Colon (tissue), 2 donors: Measurements from ENCODE around the gene MAGI1.
"Not testable (repeated sequence)": the region's sequence is repeated elsewhere in the genome, so short reads cannot be mapped to it uniquely, and the experiment has no call there.

Source experiments
- FAIRE-seq: peaks from 2 replicates; lab custom pipeline; 2012; peaks lifted over from hg19 to GRCh38; lab: Jason Lieb, UNC
- donor health status: control.
- donor health status: control.

The MAGI1 gene

DNA sequence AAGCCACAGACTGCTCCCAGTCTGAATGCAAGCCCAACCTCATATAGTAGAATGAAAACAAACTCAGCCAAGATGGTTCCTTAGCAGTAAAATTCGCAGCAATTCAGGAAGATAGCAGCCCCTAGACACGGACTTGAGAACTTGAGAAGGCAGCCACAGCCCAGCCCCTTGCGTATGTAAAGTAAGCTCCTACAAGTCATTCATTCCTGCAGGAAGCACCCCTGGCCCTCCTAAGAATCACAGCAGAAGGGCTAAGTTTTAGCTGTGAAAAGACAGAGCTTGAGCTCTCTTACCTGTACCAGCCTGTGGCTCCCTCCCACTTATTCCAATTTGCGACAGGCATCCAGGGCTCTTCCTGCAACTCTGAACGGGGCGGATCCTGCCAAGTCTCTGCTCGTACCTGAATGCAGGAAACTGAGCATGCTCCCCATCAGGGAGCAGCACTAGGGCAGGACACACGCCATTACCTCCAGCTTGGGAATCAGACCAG lies 136.4 kb downstream of the MAGI1 start:
- FAIRE-seq: no peak

GRCh38 chr3:65901226-65901625 lies 137.5 kb downstream of the MAGI1 start:
- FAIRE-seq: no peak

GRCh38 chr3:65899226-65899625 lies 139.5 kb downstream of the MAGI1 start:
- FAIRE-seq: no peak

GRCh38 chr3:65897766-65898165 lies 141.0 kb downstream of the MAGI1 start:
- no peak for FAIRE-seq

- FAIRE-seq: no peak
Observed at GRCh38 chr3:65896321-65896720, 142.4 kb downstream of the MAGI1 start.

DNA sequence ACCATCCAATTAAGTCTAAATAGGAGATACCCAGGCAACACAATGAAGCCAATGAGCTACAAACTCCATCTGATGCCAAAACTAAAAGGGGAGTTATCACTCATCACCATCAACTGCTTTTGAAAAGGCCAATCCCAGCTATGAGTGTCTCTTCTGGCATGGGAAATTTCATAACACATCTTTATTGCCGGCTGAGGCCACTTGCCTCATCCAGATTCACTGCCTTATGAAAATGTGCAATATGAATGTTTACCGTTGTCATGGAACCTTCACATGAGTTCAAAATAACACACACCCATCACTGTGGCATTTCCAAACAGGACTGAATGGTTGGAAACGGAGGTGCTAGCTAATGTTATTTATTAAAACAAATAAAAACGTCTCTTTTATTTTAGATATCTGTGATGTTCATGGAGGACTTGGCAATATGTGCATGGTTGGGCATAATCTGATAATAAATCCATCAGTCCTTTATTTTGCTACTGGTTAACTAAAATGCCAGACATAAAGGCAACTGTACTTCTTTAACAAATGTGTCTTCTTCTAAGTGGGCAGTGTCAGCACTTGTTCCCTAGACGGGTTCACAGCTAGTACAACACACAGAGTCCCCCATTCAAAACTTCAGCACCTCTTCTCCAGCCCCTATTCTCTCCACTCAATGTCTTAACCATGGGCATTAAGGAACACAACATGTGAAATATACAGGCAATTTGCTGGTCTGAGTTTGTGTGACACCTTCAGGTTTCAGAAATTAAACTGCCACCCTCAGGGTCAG lies 143.9 kb downstream of the MAGI1 start:
- no peak for FAIRE-seq

DNA sequence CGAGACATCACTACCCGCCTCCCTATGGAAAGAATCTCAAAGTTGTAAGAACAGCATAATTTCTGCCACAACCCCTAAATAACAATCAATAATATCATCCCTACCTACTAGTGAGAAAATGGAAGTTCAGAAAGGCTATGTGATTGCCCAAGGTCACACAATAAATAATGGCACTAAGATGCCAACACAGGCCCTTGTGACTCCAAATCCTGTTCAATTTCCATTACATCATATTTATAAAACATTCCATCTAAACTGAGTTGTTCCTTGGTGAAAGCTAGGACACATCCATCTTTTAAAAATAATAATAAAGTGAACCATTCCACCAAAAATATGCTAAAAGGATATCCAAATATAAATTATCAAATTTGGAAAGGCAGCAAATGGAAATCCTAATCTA lies 144.6 kb downstream of the MAGI1 start:
- no peak for FAIRE-seq

DNA sequence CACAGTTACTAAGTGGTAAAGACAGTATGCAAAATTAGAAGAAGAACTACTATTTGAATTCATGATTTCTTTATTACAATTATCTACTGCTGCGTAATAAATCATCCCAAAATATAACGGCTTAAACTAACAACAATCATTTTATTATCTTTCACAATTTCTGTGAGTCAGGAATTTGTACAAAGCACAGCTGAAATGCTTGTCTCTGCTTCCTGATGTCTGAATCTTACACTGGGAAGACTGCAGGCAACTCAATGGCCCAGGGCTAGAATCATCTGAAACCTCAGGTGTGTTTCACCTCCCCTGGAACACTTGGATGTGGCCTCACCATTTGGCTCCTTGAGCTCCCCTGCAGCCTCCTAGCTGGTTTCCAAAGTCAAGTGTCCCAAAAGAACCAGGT lies 145.1 kb downstream of the MAGI1 start:
- FAIRE-seq: no peak

DNA sequence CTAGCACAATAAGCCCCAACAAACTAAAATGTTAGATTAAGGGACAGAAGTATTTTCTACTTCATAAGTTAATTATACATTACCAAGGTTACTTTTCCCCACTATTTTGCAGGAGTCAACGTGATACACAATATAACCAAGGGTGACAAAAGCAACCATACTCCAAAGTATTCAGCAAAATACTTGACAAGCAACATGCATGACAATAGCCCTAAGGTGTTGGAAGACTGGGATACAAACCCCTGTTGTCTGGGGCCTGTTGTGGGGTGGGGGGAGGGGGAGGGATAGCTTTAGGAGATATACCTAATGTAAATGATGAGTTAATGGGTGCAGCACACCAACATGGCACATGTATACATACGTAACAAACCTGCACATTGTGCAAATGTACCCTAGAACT lies 147.2 kb downstream of the MAGI1 start:
- FAIRE-seq: not testable (repeated sequence)

GRCh38 chr3:65890328-65890727 lies 148.4 kb downstream of the MAGI1 start:
- no peak for FAIRE-seq

GRCh38 chr3:65889707-65890099 lies 149.0 kb downstream of the MAGI1 start:
- FAIRE-seq: no peak

DNA sequence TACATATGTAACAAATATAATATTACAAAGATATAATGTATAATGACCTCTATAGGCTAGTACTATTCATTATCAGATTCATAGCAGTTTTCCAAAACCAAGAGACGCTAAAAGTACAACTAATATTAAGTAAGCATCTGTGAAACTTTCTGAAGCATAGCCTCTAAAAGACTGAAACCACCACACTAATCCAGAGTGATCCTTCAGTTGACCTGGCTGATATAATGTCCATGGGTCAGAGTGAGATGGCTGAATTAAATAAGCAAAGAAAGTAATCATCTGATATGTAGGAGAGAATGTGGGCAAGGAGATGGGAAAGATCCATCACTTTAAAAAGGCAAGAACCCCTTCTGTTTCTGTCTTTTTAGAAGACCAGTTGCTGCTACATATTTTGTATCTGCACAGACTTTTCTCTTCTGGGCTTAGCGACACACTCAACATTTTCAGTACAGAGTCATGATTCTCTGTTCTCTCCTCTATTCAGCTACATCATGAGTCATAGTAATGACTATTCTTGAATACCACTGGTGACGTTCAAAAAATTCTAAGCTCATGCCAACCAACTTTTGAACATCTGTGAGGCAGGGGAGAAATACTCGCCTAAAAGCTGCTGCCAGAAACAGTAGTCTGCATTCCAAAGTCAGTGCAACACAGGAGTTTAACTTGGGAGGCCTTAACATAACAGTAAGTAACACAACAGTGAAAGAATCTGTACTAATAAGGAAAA lies 149.6 kb downstream of the MAGI1 start:
- no peak for FAIRE-seq

DNA sequence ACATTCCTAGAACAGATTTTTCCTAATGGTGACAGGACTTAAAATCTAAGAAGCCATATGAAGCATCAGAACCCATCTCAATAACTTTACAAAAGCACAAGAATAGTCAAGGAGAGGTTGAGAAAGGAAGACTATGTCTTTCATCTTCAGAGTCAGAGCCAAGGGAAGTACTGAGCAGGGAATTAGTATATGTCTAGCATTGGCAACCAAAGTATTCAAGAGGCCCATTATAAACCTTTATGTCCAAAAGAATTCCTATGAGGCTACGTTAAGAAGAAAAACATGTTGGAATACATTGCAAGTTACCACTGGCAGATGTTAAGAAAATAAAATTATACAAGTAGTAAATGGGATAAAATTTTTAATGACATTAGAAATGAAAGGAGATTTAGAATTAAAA lies 150.5 kb downstream of the MAGI1 start:
- FAIRE-seq: no peak

GRCh38 chr3:65886391-65886790 lies 152.3 kb downstream of the MAGI1 start:
- no peak for FAIRE-seq

DNA sequence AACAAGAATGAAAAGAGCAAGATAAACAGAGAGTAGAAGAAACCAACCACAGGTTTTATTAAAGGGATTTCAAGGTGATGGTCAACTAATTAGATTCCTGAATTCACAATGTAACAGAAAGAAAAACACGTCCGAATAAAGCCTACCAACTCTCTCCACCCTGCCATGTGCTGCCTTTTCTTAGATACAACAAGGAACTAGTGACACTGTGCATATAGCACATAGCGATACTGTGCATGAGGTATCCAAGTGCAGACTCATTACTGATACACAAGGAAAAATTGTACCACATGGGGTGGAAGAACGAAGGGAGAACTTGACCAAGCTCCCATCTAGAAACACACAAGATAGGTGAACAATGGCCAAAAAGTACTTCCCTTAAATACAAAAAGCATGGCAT lies 154.6 kb downstream of the MAGI1 start:
- no peak for FAIRE-seq

DNA sequence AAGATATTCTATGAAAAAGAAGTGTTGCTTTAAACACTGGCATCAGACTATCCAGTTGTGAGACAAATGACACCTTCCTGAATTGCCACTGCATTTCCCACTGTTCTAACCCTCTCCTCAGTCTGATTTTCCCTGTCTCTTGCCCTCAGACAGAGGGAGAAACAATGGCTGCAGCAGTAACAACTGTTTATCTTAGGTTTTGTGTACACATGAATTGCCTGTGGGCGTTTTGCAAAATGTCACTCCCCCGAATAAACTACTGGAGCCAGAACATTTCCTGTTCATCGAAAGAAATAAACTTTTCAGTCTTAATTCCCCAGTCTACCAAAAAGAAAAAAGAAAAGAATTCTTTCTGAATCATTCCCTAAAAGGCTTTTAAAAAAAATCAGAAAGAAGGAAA lies 155.1 kb downstream of the MAGI1 start:
- FAIRE-seq: no peak

DNA sequence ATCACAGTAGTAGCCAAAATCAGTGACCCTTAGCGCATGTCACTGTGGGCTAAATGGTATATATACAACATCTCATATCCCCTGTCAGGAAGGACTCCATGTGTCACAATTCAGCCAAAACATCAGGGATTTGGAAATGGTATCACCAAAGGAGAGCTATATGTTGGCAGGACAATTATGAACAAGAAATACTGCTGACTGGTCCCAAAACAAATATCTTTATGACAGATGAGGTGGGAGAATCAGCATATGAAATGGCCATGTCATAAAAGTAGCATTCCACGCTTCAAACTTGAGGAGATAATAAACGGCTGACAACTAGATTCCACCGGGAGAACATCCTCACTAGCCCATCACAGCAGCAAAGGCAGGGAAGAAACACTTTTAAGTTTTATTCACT lies 158.4 kb downstream of the MAGI1 start:
- FAIRE-seq: no peak

DNA sequence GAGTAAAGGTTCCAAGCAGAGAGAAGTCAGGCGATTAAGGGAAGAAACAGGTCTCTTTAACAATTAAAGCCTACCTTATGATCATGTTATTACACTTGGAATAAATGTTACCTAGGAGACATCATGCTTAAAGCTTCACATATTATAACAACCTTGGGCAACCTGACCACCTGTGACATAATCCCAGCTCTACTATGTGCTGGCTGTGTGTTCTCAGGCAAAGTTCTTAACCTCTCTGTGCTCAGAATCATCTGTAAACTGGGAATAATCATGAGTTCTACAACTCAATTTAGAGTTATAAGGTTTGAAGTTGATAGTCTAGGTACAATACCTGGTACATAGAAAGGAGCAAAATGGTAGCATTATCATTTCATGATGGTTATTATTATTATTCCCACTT lies 159.3 kb downstream of the MAGI1 start:
- FAIRE-seq: no peak

- FAIRE-seq: no peak
Observed at GRCh38 chr3:65878831-65879230, 159.9 kb downstream of the MAGI1 start.

DNA sequence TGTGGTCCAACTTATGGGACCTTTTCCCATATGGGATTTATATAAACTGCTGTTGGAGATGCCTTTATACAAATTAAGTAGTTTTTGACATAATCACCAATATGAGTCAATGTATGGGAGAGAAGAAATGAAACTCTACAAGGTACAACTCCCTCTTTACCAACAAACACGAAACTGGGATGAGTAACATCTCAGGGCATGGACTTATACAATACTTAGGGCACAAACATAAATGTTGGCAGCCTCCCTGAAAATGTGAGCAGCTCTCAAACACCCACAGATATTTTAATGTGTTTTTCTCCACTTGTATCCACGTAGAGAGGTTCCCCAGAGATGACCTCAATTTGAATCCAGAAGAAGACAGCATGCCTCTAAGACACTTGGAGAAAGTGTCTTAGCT lies 161.6 kb downstream of the MAGI1 start:
- no peak for FAIRE-seq

DNA sequence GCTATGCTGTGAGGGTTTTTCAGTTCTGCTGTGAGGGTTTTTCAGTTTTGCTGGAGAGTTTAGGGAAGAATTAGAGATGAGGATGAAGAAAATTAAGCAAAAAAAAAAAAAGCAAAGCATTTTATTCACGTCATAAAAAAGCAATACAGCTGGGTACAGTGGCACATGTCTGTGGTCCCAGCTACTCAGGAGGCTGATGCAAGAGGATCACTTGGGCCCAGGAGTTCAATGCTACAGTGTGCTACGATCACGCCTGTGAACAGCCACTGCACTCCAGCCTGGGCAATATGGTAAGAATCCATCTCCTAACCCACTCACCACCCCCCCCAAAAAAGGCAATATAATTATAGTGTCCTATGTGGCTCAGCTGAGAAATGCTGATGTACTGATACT lies 162.7 kb downstream of the MAGI1 start:
- no peak for FAIRE-seq

DNA sequence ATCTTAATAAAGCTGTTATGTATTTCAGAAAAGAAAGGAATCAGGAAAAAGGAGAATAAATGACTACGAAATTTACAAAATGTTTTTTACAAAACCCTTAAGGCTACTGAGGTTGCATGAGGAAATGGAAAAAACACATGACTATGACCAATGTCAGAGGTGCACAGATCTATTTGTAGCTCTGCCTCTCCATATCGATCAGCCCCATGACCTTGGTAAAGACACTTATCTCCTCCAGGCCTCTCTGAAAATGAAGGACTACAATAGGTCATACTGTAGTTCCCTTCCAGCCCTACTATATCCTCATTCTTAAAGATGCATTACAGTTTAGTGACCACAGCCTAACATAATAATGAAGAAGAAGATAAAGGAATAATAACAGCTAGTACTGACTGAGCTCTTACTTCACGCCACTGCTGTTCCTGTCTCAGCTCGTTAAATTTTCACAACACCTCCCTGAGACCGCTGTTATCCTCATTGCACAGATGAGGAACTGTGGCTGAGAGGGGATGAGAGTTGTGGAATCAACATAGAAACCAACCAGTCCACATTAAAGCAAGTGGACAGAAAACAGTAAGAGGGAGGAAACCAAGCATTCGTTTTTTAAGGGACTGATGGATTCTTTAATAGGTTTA lies 163.2 kb downstream of the MAGI1 start:
- no peak for FAIRE-seq

- FAIRE-seq: no peak
Observed at GRCh38 chr3:65873869-65874268, 164.8 kb downstream of the MAGI1 start.
